ENCODE data around the gene TBX4.
A peak's percentile ranks its signal among the peaks of the same experiment; 100 is the strongest.

DNA sequence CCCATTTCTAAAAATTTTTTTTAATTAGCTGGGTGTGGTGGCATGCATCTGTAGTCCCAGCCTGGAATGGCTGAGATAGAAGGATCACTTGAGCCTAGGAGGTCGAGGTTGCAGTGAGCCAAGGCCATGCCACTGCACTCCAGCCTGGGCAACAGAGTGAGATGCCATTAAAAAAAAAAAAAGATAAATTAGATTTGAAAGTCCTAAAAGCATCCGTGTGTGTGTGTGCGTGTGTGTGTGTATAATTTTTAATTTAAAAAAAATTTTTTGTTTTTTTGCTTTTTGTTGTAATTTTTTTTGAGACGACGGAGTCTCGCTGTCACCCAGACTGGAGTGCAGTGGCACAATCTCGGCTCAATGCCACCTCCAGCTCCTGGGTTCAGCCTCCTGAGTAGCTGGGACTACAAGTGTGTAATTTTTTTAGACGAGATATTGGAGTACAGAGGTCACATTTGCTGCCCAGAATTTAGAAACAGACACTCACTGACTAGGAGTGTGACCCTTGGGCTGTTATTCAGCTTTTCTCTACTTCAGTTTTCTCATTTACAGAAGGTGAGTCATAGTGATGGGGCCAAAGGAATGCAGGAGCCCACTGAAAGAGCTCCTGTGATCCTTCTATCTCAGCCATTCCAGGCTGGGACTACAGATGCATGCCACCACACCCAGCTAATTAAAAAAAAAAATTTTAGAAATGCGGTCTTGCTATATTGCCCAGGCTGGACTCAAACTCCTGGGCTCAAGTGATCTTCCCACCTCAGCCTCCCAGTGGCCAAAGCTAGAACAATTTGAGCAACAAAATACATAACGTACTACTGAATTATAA is 25.5 kb upstream of the TBX4 start:
- TF ChIP-seq JUNB (IDR thresholded peaks at IDR 0.05) (peak; percentile 58; the same call in 1 of the 2 replicates), RNF2 (IDR thresholded peaks at IDR 0.05; ENCODE audit: borderline replicate concordance, low read depth) (no peak), TP53 (CRISPR knock-in tag; IDR thresholded peaks at IDR 0.05) (no peak), EHMT2 (IDR thresholded peaks at IDR 0.05; ENCODE audit: low read depth) (no peak)
- TF ChIP-seq, protein P1, sequence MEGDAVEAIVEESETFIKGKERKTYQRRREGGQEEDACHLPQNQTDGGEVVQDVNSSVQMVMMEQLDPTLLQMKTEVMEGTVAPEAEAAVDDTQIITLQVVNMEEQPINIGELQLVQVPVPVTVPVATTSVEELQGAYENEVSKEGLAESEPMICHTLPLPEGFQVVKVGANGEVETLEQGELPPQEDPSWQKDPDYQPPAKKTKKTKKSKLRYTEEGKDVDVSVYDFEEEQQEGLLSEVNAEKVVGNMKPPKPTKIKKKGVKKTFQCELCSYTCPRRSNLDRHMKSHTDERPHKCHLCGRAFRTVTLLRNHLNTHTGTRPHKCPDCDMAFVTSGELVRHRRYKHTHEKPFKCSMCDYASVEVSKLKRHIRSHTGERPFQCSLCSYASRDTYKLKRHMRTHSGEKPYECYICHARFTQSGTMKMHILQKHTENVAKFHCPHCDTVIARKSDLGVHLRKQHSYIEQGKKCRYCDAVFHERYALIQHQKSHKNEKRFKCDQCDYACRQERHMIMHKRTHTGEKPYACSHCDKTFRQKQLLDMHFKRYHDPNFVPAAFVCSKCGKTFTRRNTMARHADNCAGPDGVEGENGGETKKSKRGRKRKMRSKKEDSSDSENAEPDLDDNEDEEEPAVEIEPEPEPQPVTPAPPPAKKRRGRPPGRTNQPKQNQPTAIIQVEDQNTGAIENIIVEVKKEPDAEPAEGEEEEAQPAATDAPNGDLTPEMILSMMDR (IDR thresholded peaks at IDR 0.05) = peak; percentile 25; the same call in 2 of the 3 replicates

All from A549 (cell line).